CD14-positive monocyte (primary cell): ENCODE measurements around the gene IER2. TPM values are rescaled to one million over a fixed set of nuclear protein-coding genes. Genes with fewer than 3 reads are reported as not detected.

Source experiments
- DNase-seq, 3 donors: peaks; one replicate each; pipeline ENCODE4 v3.0.0-alpha.2; 2011 to 2022
- H2AFZ ChIP-seq: 2 replicates; pipeline ENCODE4 v1.6.0; 2012; ENCODE audit warnings: mild to moderate bottlenecking, low read depth, low read length, inconsistent platforms; ENCODE audit not compliant: insufficient read depth, poor library complexity, severe bottlenecking
- H3K27ac ChIP-seq, 2 donors: 1 replicate in 1 of 2; 2 replicates in 1 of 2; pipeline ENCODE4 v1.5.1; 2012 to 2013; ENCODE audit warnings: low read length in 2 of 2, control low read depth in 1 of 2, inconsistent platforms in 1 of 2, low read depth in 1 of 2, mild to moderate bottlenecking in 1 of 2
- H3K27me3 ChIP-seq, 2 donors: one replicate each; pipeline versions ENCODE4 v1.6.0 to v1.6.1; 2011 to 2013; ENCODE audit warnings: low read length in 2 of 2; ENCODE audit not compliant: control insufficient read depth in 2 of 2, insufficient read depth in 2 of 2
- H3K36me3 ChIP-seq, 2 donors: replicated peaks in 1 of 2; 1 replicate in 1 of 2; 2 replicates in 1 of 2; pipeline versions ENCODE4 v1.5.1 to v1.6.1; 2012 to 2013; ENCODE audit warnings: low read length in 2 of 2, control low read depth in 1 of 2, inconsistent platforms in 1 of 2, mild to moderate bottlenecking in 1 of 2; ENCODE audit not compliant: insufficient read depth in 2 of 2, control insufficient read depth in 1 of 2
- H3K4me1 ChIP-seq, 2 donors: 1 replicate in 1 of 2; 2 replicates in 1 of 2; pipeline versions ENCODE4 v1.5.1 to v1.6.1; 2012 to 2013; ENCODE audit warnings: low read length in 2 of 2, control low read depth in 1 of 2, inconsistent platforms in 1 of 2, mild to moderate bottlenecking in 1 of 2, moderate library complexity in 1 of 2; ENCODE audit not compliant: insufficient read depth in 2 of 2, control insufficient read depth in 1 of 2
- H3K4me2 ChIP-seq: replicated peaks from 2 replicates; pipeline ENCODE3; 2012; ENCODE audit warnings: low read length, moderate library complexity, mild to moderate bottlenecking; ENCODE audit not compliant: poor library complexity, severe bottlenecking; ENCODE audit errors: extremely low read depth
- H3K4me3 ChIP-seq, 3 experiments: fragments of 200-600 bp in 1 of 3; sonication (generic) in 1 of 3; replicated peaks in 1 of 3; 1 replicate in 2 of 3; 2 replicates in 1 of 3; pipeline ENCODE4 v1.5.1; 2011 to 2013; ENCODE audit warnings: low read length in 3 of 3, mild to moderate bottlenecking in 3 of 3, control low read depth in 2 of 3, low read depth in 2 of 3, inconsistent platforms in 1 of 3, moderate library complexity in 1 of 3
- H3K79me2 ChIP-seq: 2 replicates; pipeline ENCODE4 v1.6.0; 2012; ENCODE audit warnings: mild to moderate bottlenecking, control low read depth, inconsistent platforms, low read length, moderate library complexity; ENCODE audit not compliant: insufficient read depth
- H3K9ac ChIP-seq: 2 replicates; pipeline ENCODE4 v1.6.0; 2017; ENCODE audit warnings: low read length, mild to moderate bottlenecking; ENCODE audit not compliant: insufficient read depth, poor library complexity, severe bottlenecking
- H3K9me3 ChIP-seq, 2 donors: replicated peaks in 1 of 2; 1 replicate in 1 of 2; 2 replicates in 1 of 2; pipeline versions ENCODE4 v1.5.1 to v1.6.1; 2012 to 2013; ENCODE audit warnings: low read length in 2 of 2, control low read depth in 1 of 2; ENCODE audit not compliant: control insufficient read depth in 1 of 2, insufficient read depth in 1 of 2
- H4K20me1 ChIP-seq: 2 replicates; pipeline ENCODE4 v1.6.0; 2012; ENCODE audit warnings: mild to moderate bottlenecking, low read length, control low read depth, moderate library complexity; ENCODE audit not compliant: insufficient read depth
- H3K27ac Mint-ChIP-seq, 7 donors: one replicate each; pipeline ENCODE4 v1.8.0; 2020; ENCODE audit warnings: mild to moderate bottlenecking in 7 of 7, mixed read lengths in 7 of 7, moderate library complexity in 6 of 7, inconsistent platforms in 2 of 7
- H3K27me3 Mint-ChIP-seq, 3 donors: one replicate each; pipeline ENCODE4 v1.8.0; 2021 to 2022; ENCODE audit warnings: low read depth in 3 of 3, mild to moderate bottlenecking in 3 of 3, mixed read lengths in 3 of 3, moderate library complexity in 3 of 3, inconsistent platforms in 1 of 3
- H3K36me3 Mint-ChIP-seq, 2 donors: one replicate each; pipeline ENCODE4 v1.8.0; 2020; ENCODE audit warnings: mixed read lengths in 2 of 2, inconsistent platforms in 1 of 2, mild to moderate bottlenecking in 1 of 2
- H3K4me1 Mint-ChIP-seq: one replicate; pipeline ENCODE4 v1.8.0; 2020; ENCODE audit warnings: mild to moderate bottlenecking, mixed read lengths
- H3K4me3 Mint-ChIP-seq, 2 donors: one replicate each; pipeline ENCODE4 v1.8.0; 2020; ENCODE audit warnings: mild to moderate bottlenecking in 2 of 2, mixed read lengths in 2 of 2, moderate library complexity in 1 of 2
- H3K9me3 Mint-ChIP-seq, 7 donors: one replicate each; pipeline ENCODE4 v1.8.0; 2020 to 2022; ENCODE audit warnings: mixed read lengths in 7 of 7, mild to moderate bottlenecking in 6 of 7, moderate library complexity in 6 of 7, inconsistent platforms in 2 of 7
- CTCF ChIP-seq: fragments of 200-600 bp; IDR thresholded peaks from one replicate; pipeline ENCODE4 v1.8.0; 2022; ENCODE audit warnings: antibody characterized with exemption, mild to moderate bottlenecking
- WGBS: methylation state at CpG from one replicate; pipeline ENCODE4 v1.1.5; 2013; ENCODE audit warnings: missing lambda C conversion rate; ENCODE audit not compliant: insufficient coverage; 5-methylcytosine and 5-hydroxymethylcytosine counted together
- intact Hi-C, 2 donors: fragments of 100-400 bp; cut with micrococcal nuclease; formaldehyde crosslinking; loops; one replicate each; pipeline versions ENCODE4 v1.15.0 to v1.15.1; 2023
- polyA plus RNA-seq, 3 donors: library from polyadenylated mRNA; depleted of rRNA in 1 of 3; unstranded in 2 of 3; stranded (reverse) in 1 of 3; fragments of 300-500 nt in 2 of 3; fragments of >200 nt in 1 of 3; fragmentation: Illumina TruSeq in 2 of 3; gene quantifications; 1 replicate in 2 of 3; 2 replicates in 1 of 3; pipeline ENCODE4 v1.2.3, GENCODE V29; 2012 to 2021

IER2 gene
- polyA plus RNA-seq, 3 donors, result 355 to 804 (median 601) TPM

- WGBS, result 98% methylated on average over 23 of the region's 30 CpGs
- peaks cover 0 to 2% (median 0%) of the 10 kb centered on the region in 3 donors for H3K27me3 Mint-ChIP-seq
- intact Hi-C loops, result no loop called here
- peaks cover 14% of the 10 kb centered on the region for H3K4me1 Mint-ChIP-seq
- TF ChIP-seq CTCF, result no peak
- no peak overlapping the region for H3K4me3 Mint-ChIP-seq
- peak overlapping the region in 1 of 7 donors; percentile 15 for H3K27ac Mint-ChIP-seq
- Histone ChIP-seq H3K9me3 (no peaks in the 10 kb centered on the region), H3K4me1 (peaks cover 14 to 19% of the 10 kb centered on the region in 2 donors), H3K4me2 (no peak overlapping the region), H4K20me1 (no peaks in the 10 kb centered on the region), H3K36me3 (peaks cover 23 to 28% of the 10 kb centered on the region in 2 donors), H3K4me3 (no peak overlapping the region), H3K27ac (no peak overlapping the region), H3K79me2 (peaks cover 31% of the 10 kb centered on the region), H3K9ac (no peak overlapping the region), H2AFZ (no peak overlapping the region), H3K27me3 (no peaks in the 10 kb centered on the region)
- DNase-seq, result no peak
- H3K9me3 Mint-ChIP-seq, result no peaks in the 10 kb centered on the region
- H3K36me3 Mint-ChIP-seq, result peaks cover 14 to 35% of the 10 kb centered on the region in 2 donors
Measured at GRCh38 chr19:13109361-13110098, 40.7 kb upstream of the IER2 start.

DNA sequence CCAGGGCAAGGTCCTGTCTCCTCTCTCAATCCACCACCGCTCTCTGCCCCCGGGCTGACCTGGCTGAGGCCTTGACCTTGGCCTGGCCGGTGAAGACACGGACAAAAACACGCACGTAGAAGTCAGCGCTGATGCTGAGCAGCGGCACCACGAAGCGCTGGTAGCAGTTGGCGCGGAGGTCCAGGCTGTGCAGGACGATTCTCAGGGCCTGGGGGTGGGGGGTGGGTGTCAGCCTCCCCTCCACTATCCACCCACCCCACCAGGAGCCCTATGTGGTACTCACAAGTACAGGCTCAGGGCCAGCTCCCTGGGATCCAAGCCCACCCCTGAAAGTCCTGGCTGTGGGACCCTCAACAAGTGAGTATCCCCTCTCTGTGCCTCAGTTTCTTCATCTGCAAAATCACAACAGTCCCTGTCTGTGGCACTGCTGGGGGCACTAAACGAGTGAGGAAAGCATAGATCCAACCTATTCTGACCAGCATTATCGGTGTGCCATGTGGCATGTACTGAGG lies 40.1 kb upstream of the IER2 start:
- Histone ChIP-seq H3K27ac (no peak overlapping the region), H3K9ac (no peak overlapping the region), H3K36me3 (peaks cover 23 to 28% of the 10 kb centered on the region in 2 donors), H3K9me3 (no peaks in the 10 kb centered on the region), H3K79me2 (peaks cover 24% of the 10 kb centered on the region), H3K4me3 (no peak overlapping the region), H3K4me2 (no peak overlapping the region), H3K27me3 (no peaks in the 10 kb centered on the region), H4K20me1 (no peaks in the 10 kb centered on the region), H2AFZ (no peak overlapping the region), H3K4me1 (peaks cover 8 to 13% of the 10 kb centered on the region in 2 donors)
- no peaks in the 10 kb centered on the region for H3K9me3 Mint-ChIP-seq
- no peak for DNase-seq
- peaks cover 9% of the 10 kb centered on the region for H3K4me1 Mint-ChIP-seq
- H3K27me3 Mint-ChIP-seq, result peaks cover 0 to 2% (median 0%) of the 10 kb centered on the region in 3 donors
- intact Hi-C loops, result no loop called here
- H3K4me3 Mint-ChIP-seq, result no peak overlapping the region
- TF ChIP-seq CTCF, result no peak
- 92% methylated on average over 9 of the region's 15 CpGs for WGBS
- H3K27ac Mint-ChIP-seq, result peak overlapping the region in 1 of 7 donors; percentile 15
- peaks cover 18 to 37% of the 10 kb centered on the region in 2 donors for H3K36me3 Mint-ChIP-seq
